KMS-11 (cell line): ENCODE results near the gene FAHD2A.
"Not testable (repeated sequence)": the region's sequence is repeated elsewhere in the genome, so short reads cannot be mapped to it uniquely, and the experiment has no call there.

Experiments used
- H2AFZ ChIP-seq: fragments of 200-600 bp; sonication (generic); 2 replicates; pipeline ENCODE4 v1.6.1; 2016; ENCODE audit warnings: antibody characterized with exemption, mixed run types, low read depth
- H3K27ac ChIP-seq: fragments of 200-600 bp; sonication (generic); 2 replicates; pipeline ENCODE4 v1.6.1; 2016; ENCODE audit warnings: mild to moderate bottlenecking, mixed run types
- H3K27me3 ChIP-seq: fragments of 200-600 bp; sonication (generic); 2 replicates; pipeline ENCODE4 v1.6.1; 2017; ENCODE audit warnings: mild to moderate bottlenecking, low read depth, mixed run types, moderate library complexity; ENCODE audit not compliant: insufficient read depth
- H3K36me3 ChIP-seq: fragments of 200-600 bp; sonication (generic); 2 replicates; pipeline ENCODE4 v1.6.1; 2017; ENCODE audit warnings: mild to moderate bottlenecking, mixed run types; ENCODE audit not compliant: insufficient read depth
- H3K4me1 ChIP-seq: fragments of 200-600 bp; sonication (generic); 2 replicates; pipeline ENCODE4 v1.6.1; 2016; ENCODE audit warnings: mild to moderate bottlenecking, low read depth, mixed run types; ENCODE audit not compliant: poor library complexity, severe bottlenecking
- H3K4me2 ChIP-seq: fragments of 200-600 bp; sonication (generic); 2 replicates; pipeline ENCODE4 v1.7.0; 2016; ENCODE audit warnings: mild to moderate bottlenecking, mixed run types
- H3K4me3 ChIP-seq: fragments of 200-600 bp; sonication (generic); IDR thresholded peaks from 2 replicates; pipeline ENCODE4 v1.6.1; 2017; ENCODE audit warnings: low read depth, low read length, mixed read lengths; ENCODE audit not compliant: insufficient read depth
- H3K79me2 ChIP-seq: fragments of 200-600 bp; sonication (generic); 2 replicates; pipeline ENCODE4 v1.6.1; 2016; ENCODE audit warnings: low read depth, mixed run types; ENCODE audit not compliant: insufficient read depth
- H3K9ac ChIP-seq: fragments of 200-600 bp; sonication (generic); 2 replicates; pipeline ENCODE4 v1.6.1; 2016; ENCODE audit warnings: mild to moderate bottlenecking, mixed run types
- H4K20me1 ChIP-seq: fragments of 200-600 bp; sonication (generic); 2 replicates; pipeline ENCODE4 v1.6.1; 2016; ENCODE audit warnings: mild to moderate bottlenecking, mixed run types; ENCODE audit not compliant: insufficient read depth

FAHD2A gene

DNA sequence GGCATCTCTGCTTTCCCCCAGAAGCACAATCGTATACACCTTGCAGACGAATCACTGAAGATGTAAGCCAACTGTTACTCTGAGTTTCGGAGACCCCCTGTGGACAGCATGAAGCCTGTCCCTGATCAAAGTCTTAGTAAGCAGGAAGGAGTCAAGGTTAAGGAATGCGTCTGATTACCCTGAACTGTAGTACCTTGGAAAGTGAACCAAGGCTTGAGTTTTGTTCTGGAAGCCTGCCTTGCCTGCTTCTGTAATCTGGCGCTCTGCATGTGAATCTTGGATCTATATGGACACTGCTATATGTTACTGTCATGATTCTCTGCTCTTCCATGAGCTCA is 33.3 kb downstream of the FAHD2A start:
- not testable (repeated sequence) for H3K27ac ChIP-seq, H4K20me1 ChIP-seq, H3K4me1 ChIP-seq, H3K36me3 ChIP-seq, H3K79me2 ChIP-seq, H3K9ac ChIP-seq, H3K27me3 ChIP-seq, H3K4me2 ChIP-seq, H3K4me3 ChIP-seq, H2AFZ ChIP-seq

DNA sequence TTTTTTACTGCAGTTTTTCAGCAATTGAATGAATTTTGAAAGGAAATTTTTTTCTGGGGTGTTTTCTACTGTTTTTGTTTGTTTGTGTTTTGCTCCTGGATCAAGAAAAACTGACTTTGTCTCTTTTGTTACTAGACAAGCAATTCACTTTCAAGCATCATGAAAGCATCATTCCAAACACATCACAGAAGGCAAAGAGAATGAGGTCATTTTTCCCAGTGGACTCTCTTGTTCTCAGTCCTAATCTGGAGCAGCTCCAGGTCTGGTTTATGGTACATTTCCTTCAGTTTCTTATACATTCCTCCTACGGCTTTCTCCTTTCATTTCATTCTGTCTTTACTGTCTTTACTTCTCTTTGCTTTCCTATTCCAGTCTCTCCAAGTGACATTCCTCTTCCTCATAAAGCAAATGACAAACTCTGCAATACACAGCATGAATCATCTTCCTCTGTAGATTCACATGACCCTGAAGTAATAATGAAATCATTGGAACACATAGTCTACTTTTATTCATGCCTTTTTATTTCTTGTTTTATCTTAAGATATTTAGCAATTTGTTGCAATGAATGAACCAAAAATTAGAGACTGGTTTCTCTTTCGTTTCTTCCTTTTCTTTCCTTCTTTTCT is 40.1 kb downstream of the FAHD2A start:
- H3K27ac ChIP-seq, H3K4me2 ChIP-seq, H3K36me3 ChIP-seq, H3K27me3 ChIP-seq, H3K9ac ChIP-seq, H2AFZ ChIP-seq, H3K4me1 ChIP-seq, H4K20me1 ChIP-seq, H3K79me2 ChIP-seq, H3K4me3 ChIP-seq: not testable (repeated sequence)

DNA sequence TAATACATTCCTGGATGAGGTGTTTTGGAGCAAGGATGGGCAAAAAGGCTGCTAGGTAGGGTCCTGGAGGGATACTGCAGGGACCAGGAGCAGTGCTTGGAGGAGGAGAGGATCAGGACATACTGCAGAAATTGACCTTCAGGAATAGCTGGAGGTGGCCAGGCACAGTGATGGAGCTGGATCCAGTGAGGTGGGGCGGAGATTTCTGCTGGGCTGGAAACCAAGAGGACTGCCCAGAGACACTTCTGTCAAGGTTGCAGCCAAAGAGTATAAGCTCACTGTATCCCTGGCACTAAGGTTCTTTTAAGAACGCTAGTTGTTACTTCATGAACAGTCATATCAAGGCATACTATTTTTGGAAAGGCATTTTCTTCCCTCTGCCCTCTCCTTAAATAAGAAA is 42.8 kb downstream of the FAHD2A start:
- H3K4me2 ChIP-seq, H3K36me3 ChIP-seq, H3K27me3 ChIP-seq, H3K4me1 ChIP-seq, H3K27ac ChIP-seq, H3K4me3 ChIP-seq, H3K79me2 ChIP-seq, H3K9ac ChIP-seq, H2AFZ ChIP-seq, H4K20me1 ChIP-seq: not testable (repeated sequence)

DNA sequence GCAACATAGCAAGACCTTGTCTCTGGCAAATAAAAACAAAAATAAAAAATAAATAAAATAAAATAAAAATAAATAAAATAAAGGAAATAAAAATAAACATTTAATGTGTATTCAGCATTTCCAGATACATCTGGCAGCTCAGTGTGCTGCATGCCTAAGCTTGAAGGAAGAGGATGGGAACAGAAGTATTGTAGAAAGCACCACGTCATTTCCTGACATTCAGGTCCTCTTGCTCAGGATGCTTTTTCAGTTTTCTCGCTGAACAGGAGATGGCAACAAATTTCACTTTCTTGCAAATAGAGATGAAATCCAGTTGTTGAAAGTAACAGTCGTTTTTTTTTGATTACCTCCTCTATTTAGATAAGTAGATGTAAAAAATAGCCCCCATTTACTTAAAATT is 60.8 kb downstream of the FAHD2A start:
- H3K4me2 ChIP-seq, H3K27me3 ChIP-seq, H3K27ac ChIP-seq, H3K4me3 ChIP-seq, H3K79me2 ChIP-seq, H2AFZ ChIP-seq, H4K20me1 ChIP-seq, H3K36me3 ChIP-seq, H3K9ac ChIP-seq, H3K4me1 ChIP-seq: not testable (repeated sequence)
